GM20431 (cell line): Measurements from ENCODE around the gene ANKRD7.
"Not testable (repeated sequence)": the region's sequence is repeated elsewhere in the genome, so short reads cannot be mapped to it uniquely, and the experiment has no call there.

Source experiments
- in situ Hi-C: fragments of 300-500 bp; cut with MseI, MboI; formaldehyde crosslinking; loops from one replicate; pipeline ENCODE4 v1.15.0; 2020; ENCODE audit warnings: low sequenced_read_pairs; ENCODE audit not compliant: unreplicated experiment

ANKRD7 gene

DNA sequence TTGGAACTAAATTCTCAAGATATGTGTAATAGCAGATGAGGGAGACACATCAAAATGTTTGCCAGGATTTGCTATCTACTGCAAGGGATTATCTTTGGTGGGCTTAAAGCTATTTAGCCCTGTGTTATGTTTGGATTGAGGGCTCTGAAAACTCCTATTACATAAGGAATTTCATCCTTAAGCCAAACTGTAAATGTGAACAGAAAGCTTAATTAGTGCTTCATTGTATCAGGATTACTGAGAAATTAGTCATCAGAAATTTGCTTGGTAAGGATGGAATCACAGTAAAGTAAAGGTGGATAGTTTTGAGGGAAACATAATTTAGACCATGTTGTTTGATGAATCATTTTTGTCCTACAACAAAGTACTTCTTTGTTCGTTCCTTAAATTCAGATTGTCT is 8.3 kb downstream of the ANKRD7 start:
- in situ Hi-C loops, result no loop called here

DNA sequence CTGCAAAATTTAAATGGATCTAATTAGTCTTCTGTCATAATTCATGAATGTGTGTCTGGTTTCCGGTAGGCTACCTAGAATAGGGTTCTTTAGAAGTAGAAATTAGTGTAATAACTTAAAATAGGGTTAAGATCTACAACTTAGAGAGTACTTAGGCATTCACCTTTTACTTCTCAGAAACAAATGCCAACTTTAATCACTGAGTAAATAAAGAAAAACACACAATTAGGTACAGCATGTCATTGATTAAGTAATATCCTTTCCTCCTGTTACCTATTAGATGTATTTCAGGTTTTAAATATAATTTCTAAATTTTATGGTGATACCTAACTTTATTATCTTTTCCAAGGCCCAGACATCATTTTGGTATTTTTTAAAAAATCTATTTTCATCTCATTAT is 9.3 kb downstream of the ANKRD7 start:
- in situ Hi-C loops, result no loop called here

DNA sequence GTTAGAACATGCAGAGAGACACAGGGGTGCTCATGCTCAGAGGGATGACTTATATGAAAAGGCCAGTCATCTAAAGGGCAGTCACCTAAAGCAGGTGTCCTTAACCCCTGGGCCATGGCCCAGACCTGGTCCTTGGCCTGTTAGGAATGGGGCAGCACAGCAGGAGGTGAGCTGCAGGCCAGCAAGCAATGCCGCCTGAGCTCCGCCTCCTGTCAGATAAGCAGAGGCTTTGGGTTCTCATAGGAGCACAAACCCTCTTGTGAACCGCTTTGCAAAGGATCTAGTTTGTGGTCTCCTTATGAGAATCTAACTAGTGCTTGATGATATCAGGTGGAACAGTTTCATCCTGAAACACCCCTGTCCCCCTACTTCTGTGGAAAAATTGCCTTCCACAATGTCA is 14.5 kb downstream of the ANKRD7 start:
- in situ Hi-C loops, result no loop called here

DNA sequence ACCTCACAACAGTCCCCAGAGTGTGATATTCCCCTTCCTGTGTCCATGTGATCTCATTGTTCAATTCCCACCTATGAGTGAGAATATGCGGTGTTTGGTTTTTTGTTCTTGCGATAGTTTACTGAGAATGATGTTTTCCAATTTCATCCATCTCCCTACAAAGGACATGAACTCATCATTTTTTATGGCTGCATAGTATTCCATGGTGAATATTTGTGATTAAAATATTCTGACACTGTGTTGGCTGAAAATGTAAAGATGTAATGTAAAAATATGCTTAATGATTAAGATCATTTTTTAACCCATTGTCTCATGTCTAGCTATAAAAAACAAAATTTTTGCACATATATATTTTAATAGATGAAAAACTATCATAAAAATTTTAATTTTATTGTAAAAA is 15.8 kb downstream of the ANKRD7 start:
- in situ Hi-C loops, result not testable (repeated sequence)

DNA sequence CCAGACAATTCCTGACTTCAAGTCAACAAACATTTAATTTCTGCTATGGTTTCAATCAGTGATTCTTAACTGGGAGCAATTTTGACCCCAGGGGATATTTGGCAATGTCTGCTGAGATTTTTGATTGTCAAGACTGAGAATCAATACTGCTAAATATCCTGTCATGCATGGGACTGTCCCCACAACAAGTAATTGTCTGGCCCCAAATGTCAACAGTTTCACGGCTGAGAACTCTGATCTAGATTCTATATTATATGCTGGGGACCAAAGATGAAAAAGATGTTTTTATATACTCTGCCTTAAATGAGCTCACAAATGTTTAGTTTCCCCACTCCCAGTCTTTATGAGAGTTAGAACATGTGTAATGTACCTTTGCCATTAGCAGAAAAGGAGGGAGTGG is 19.2 kb downstream of the ANKRD7 start:
- in situ Hi-C loops, result no loop called here

DNA sequence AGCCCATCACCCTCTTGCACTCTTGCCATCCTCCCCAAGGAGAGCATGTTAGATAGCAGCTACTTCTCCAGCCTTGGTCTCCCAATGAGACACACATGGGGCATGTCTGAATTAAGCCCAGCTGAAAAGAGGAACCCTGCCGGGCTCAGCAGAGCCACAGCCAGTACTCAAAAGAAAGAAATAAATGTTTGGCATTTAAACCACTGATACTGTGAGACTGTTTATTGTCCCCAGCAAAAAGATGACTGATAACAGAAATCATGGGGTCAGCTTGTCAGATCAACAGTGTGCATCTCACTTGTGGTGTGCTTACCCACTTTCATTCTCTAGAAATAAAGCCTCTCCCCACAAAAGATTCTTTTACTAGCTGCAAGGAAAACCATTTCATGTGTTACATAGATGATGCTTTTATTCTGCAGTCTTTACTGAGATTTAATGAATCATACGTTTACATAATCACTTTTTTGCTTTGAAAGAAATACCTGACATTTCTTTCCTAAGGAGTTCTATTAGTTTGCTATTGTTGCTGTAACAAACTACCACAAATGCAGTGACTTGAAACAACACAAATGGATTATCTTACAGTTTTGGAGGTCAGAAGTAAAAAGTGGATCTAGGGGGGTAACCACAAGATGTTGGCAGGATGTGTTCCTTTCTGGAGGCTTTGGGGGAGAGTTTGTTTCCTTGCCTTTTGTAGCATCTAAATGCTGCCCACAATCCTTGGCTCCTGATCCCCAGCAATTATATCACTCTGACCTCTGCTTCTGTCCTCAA is 20.9 kb downstream of the ANKRD7 start:
- in situ Hi-C loops, result no loop called here

DNA sequence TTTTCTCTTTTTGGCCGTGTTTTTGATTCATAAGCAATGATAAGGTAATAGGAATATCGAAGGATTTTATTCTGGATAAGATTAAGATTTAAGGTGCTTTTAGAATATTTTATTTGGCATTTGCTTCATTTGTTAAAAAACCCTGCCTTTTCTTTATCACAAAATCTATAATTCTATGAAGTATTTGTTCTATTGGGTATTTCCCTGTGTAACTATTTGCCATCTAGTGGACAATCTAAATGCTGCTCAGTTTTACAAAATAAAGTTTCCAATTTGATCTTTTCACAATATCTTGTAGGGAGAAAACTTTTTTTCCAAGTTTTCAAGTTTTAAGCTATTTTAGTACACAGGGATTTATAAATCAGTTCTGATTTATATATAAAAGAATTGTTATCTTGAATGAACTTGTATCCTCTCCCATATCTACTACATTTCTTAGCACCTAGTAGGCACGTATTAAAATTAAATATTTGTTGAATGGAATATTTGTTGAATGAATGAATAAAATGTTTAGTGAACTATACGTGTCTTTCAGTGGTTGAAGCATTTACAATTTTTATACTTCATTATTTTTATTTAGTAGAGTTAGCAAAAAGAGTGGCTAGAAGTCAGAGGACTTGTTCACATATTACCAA is 26.5 kb downstream of the ANKRD7 start:
- in situ Hi-C loops, result loop anchor here (25.0 kb wide), 1 partner anchor 336 kb away; no protein-coding TSS in a partner anchor

DNA sequence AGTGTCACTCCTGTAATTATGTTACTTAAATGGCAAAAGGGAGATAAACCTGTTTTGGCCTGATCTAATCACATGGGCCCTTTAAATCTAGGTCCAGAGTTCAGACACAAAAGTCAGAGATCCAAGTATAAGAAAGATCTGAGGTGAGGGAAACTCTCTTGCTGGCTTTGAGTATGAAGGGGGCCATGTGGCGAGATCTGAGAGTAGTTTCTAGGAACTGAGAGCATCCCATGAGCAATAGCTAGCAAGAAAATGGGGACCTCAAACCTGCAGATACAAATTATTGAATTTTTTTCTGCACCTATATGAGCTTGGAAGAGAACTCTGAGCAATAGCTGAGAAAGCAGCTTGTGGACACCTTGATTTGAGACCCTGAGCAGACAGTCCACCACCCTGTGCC is 27.6 kb downstream of the ANKRD7 start:
- in situ Hi-C loops, result loop anchor here (25.0 kb wide), 1 partner anchor 335 kb away; no protein-coding TSS in a partner anchor

DNA sequence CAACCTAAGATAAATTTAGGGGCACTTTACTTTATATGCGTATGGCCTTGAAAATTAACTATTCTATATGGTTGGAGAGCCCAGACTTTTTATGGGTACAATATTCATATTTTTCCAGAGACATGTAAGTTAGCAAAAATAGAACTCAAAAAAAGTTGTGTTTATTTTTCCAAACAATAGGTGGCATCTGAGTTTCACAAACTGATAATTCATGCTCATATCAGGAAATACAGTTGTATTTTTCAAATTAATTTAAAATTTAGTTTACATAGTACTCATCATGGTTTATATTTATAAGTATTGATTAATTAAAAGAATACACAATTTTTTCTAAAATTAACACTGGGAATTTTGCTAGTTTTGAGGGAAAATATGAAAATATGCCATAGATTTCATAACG is 34.6 kb downstream of the ANKRD7 start:
- in situ Hi-C loops, result loop anchor here (25.0 kb wide), 1 partner anchor 328 kb away; no protein-coding TSS in a partner anchor

DNA sequence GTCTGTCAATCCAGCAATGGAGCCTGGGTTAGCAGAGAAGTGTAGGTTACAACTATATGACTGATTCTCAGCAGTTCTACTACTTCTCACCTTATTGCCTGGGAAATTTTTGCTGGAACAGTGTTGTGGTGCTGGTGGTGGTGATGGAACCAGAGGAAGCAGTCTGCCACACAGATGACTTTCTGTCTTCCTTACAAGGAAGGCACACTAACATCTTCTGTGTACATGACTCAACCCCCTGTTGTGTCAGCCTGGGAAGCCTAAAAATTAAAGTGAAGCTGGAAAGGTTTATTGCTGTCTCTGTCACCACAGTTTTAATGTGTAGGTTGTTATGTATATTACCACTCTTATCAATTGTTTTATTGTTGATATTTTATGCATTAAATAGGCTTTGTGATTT is 40.3 kb downstream of the ANKRD7 start:
- in situ Hi-C loops, result loop anchor here (25.0 kb wide), 1 partner anchor 322 kb away; no protein-coding TSS in a partner anchor

DNA sequence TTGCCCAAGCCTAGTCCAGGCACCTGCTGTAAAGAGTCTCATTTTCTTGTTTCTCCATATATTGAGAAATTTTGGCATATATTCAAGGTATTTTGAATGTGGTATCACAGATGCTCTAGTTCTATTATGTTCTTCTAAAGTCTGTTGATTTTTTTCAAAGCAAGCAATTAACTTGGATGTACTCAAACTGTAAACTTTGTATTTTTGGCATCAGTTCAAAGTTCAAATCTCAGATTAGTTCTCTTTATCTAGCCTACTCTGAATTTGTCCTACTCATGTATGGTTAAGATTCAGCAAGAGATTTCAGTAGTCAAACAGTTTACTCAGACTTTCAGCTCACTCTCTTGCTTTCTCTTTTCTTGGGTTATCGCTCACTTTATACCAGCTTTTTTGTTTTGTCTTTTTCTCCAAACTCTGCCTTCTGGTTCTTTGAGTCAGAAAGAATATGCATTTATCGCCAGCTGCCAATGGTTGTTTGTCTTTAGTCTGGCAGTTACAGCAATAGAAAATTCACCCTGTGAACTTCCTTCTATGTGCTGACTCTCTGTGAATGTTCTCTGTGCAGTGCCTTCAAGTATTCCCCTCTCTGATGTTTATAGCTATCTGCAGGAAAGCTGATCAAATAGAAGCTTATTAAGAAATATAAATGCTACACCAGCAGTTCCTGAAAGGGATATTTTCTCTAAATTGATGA is 56.0 kb downstream of the ANKRD7 start:
- in situ Hi-C loops, result no loop called here

DNA sequence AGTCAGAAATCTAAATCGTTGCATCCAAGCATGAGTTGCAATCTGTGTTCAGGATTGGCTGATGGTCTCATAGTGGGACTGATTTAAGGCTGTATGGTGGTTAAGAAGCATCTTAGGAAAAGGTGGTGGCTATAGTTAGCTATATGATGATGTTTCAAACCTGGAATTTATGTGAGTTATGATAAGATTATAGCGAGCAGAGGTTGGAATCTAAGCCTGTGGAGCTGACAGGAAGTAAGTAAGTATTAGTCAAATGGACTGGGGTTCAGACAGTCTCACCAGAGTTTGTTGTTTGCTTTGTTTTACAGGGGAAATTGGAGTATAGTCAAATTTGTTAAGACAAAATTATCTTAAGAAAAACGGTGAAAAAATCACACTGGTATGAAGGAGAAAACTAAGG is 56.7 kb downstream of the ANKRD7 start:
- in situ Hi-C loops, result no loop called here

DNA sequence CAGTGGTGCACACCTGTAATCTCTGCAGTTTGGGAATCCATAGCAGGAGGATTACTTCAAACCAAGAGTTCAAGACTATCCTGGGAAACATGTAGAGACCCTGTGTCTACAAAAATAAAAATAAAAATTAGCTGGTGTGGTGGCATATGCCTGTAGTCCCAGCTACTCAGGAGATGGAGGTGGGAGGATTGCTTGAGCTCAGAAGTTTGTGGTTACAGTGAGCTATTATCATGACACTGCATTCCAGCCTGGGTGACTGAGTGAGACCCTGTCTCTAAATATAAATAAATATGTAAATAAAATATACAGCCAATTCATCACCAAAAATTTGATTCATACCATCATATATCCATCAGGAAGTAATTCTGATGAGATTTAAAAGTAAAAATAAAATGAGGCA is 60.9 kb downstream of the ANKRD7 start:
- in situ Hi-C loops, result no loop called here

DNA sequence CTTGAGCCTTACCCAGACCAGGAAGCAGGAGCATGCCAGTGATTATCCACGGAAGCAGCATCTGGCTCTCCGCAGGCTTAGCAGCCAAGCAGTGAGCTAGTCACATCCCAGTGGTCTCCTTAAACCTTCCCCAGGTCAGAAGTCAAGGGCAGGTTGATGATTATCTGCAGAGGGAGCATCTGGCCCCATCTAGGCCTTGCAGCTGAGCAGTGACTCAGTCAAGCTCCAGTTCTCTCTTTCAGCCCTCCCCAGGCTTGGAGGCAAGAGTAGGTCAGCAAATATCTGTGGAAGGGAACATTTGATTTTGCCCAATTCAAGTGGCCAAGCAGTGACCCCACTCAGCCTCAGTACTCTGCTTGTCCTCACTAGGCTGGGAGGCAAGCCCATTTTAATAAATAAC is 61.6 kb downstream of the ANKRD7 start:
- in situ Hi-C loops, result no loop called here

DNA sequence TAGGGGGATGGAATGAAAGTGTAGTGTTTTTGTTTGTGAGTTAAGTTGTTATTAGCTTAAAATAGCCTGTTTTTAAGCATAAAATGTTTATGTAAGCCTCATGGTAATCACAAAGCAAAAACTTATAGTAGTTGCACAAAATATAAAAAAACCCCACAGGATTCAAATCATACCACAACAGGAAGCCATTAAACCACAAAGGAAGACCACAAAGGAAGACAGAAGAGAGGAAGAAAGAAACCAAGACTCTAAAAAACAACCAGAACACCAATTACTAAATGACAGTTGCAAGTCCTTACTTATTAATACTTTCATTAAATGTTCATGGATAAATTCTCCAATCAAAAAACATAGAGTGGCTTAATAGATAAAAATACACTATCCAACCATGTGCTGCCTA is 63.6 kb downstream of the ANKRD7 start:
- in situ Hi-C loops, result no loop called here

DNA sequence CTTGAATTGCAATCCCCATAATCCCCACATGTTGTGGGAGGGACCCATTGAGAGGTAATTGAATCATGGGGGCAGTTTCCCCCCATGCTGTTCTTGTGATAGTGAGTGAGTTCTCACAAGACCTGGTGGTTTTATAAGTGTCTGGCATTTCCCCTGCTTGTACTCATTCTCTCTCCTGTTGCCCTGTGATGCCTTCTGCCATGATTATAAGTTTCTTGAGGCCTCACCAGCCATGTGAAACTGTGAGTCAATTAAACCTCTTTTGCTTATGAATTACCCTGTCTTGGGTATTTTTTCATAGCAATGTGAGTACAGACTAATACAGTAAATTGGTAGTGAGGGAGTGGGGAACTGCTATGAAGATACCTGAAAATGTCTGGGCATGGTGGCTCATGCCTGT is 65.0 kb downstream of the ANKRD7 start:
- in situ Hi-C loops, result no loop called here
